Anterior cingulate cortex (tissue), 58 donors: ENCODE data around the gene ADAMTSL3.
A peak's percentile ranks its signal among the peaks of the same experiment; 100 is the strongest.
"Not testable (repeated sequence)": the region's sequence is repeated elsewhere in the genome, so short reads cannot be mapped to it uniquely, and the experiment has no call there.

ENCODE experiments used
- DNase-seq, 58 donors: peaks; one replicate each; lab custom pipeline; 2025; lab: John Stamatoyannopoulos, UW

ADAMTSL3 gene

GRCh38 chr15:84068674-84069073 is 414.8 kb downstream of the ADAMTSL3 start:
- DNase-seq: not testable (repeated sequence)

- DNase-seq: not testable (repeated sequence)
These were observed 424.1 kb downstream of the ADAMTSL3 start for GRCh38 chr15:84078038-84078437.

- peak in 1 of 58 donors; percentile 12 for DNase-seq
These were observed 425.5 kb downstream of the ADAMTSL3 start for GRCh38 chr15:84079325-84079884.

GRCh38 chr15:84079885-84080777 is 426.2 kb downstream of the ADAMTSL3 start:
- DNase-seq: peak in 49 of 58 donors; percentile 2 to 73 (median 32)

GRCh38 chr15:84080778-84081084 is 426.8 kb downstream of the ADAMTSL3 start:
- peak in 1 of 58 donors; percentile 1 for DNase-seq

- DNase-seq: no peak
These were observed 427.7 kb downstream of the ADAMTSL3 start for GRCh38 chr15:84081391-84082168.

- no peak for DNase-seq
These were observed 428.8 kb downstream of the ADAMTSL3 start for GRCh38 chr15:84082739-84083138.

GRCh38 chr15:84086071-84086470 is 432.1 kb downstream of the ADAMTSL3 start:
- not testable (repeated sequence) for DNase-seq
